Left lung (tissue), 10 donors: ENCODE measurements around the gene MN1. TPM values are rescaled to one million over a fixed set of nuclear protein-coding genes. Genes with fewer than 3 reads are reported as not detected.

ENCODE experiments used
- ATAC-seq: fragments of 200-7000 bp; cut with Tn5 transposase; one replicate; pipeline ENCODE4 v1.9.1; 2020; ENCODE audit warnings: moderate library complexity
- DNase-seq, 4 donors: peaks; one replicate each; pipeline ENCODE4 v3.0.0-alpha.2; 2013 to 2020
- H3K27ac ChIP-seq, 2 donors: fragments of 200-600 bp; sonication (generic) in 1 of 2; one replicate each; pipeline versions ENCODE4 v1.5.0 to v1.8.0; 2020 to 2021
- H3K27me3 ChIP-seq, 2 donors: fragments of 200-600 bp; sonication (generic) in 1 of 2; one replicate each; pipeline versions ENCODE4 v1.5.0 to v1.8.0; 2020 to 2021
- H3K36me3 ChIP-seq, 2 donors: fragments of 200-600 bp; sonication (generic) in 1 of 2; one replicate each; pipeline versions ENCODE4 v1.5.0 to v1.8.0; 2020 to 2021
- H3K4me1 ChIP-seq, 2 donors: fragments of 200-600 bp; one replicate each; pipeline ENCODE4 v1.8.0; 2021
- H3K4me3 ChIP-seq, 2 donors: fragments of 200-600 bp; sonication (generic) in 1 of 2; one replicate each; pipeline versions ENCODE4 v1.5.0 to v1.8.0; 2020 to 2021; ENCODE audit warnings: mild to moderate bottlenecking in 1 of 2
- H3K9me3 ChIP-seq, 2 donors: fragments of 200-600 bp; sonication (generic) in 1 of 2; one replicate each; pipeline versions ENCODE4 v1.5.0 to v1.8.0; 2020 to 2021
- intact Hi-C, 2 donors: fragments of 100-400 bp; cut with DNase I; formaldehyde crosslinking; loops; one replicate each; pipeline versions ENCODE4 v1.11.2 to v1.14.2; 2022
- polyA plus RNA-seq, 6 donors: library from polyadenylated mRNA; unstranded; fragments of 120-200 nt; gene quantifications; one replicate each; pipeline ENCODE4 v1.2.1, GENCODE V29; 2013; ENCODE audit not compliant: insufficient read length in 6 of 6
- total RNA-seq, 2 donors: library from RNA; stranded (reverse); fragmentation: NEBNext Ultra II Directional; extraction: Animal tissue kit (Norgen Biotek cat#: 25700); gene quantifications; one replicate each; pipeline ENCODE4 v1.2.1, GENCODE V29; 2021
- TF ChIP-seq, protein P1 (sequence below), 2 donors: fragments of 200-600 bp; sonication (generic) in 1 of 2; IDR thresholded peaks; one replicate each; pipeline versions ENCODE4 v1.5.0 to v1.8.0; 2021; ENCODE audit warnings: antibody characterized with exemption in 2 of 2
- donor health status: DM: no; HTN: yes; CAD: no.
- donor health status: DM: no; HTN: no; CAD: no.

The MN1 gene
- total and polyA plus RNA-seq, 8 donors, result 1.9 to 7.4 (median 3.3) TPM

- H3K27me3 ChIP-seq, result peaks cover 22 to 64% of the 10 kb centered on the region in 2 donors
These were observed 3.8 kb downstream of the MN1 start for GRCh38 chr22:27797520-27798391.

GRCh38 chr22:27796829-27797519 is 4.6 kb downstream of the MN1 start:
- H3K9me3 ChIP-seq, result no peaks in the 10 kb centered on the region
- peaks cover 0 to 8% of the 10 kb centered on the region in 2 donors for H3K36me3 ChIP-seq
- H3K27ac ChIP-seq, result no peak overlapping the region
- peaks cover 8 to 31% of the 10 kb centered on the region in 2 donors for H3K4me1 ChIP-seq
- intact Hi-C loops, result no loop called here
- TF ChIP-seq, protein P1, sequence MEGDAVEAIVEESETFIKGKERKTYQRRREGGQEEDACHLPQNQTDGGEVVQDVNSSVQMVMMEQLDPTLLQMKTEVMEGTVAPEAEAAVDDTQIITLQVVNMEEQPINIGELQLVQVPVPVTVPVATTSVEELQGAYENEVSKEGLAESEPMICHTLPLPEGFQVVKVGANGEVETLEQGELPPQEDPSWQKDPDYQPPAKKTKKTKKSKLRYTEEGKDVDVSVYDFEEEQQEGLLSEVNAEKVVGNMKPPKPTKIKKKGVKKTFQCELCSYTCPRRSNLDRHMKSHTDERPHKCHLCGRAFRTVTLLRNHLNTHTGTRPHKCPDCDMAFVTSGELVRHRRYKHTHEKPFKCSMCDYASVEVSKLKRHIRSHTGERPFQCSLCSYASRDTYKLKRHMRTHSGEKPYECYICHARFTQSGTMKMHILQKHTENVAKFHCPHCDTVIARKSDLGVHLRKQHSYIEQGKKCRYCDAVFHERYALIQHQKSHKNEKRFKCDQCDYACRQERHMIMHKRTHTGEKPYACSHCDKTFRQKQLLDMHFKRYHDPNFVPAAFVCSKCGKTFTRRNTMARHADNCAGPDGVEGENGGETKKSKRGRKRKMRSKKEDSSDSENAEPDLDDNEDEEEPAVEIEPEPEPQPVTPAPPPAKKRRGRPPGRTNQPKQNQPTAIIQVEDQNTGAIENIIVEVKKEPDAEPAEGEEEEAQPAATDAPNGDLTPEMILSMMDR (IDR thresholded peaks at IDR 0.05), result no peak
- ATAC-seq, result no peak
- DNase-seq, result no peak
- peak overlapping the region in 1 of 2 donors; percentile 19 for H3K4me3 ChIP-seq
- H3K27me3 ChIP-seq, result peaks cover 22 to 56% of the 10 kb centered on the region in 2 donors

More at GRCh38 chr22:27797520-27798391, 3.8 kb downstream of the MN1 start:
- ATAC-seq (no peak), DNase-seq (no peak)
- intact Hi-C loops, result no loop called here
- peaks cover 0 to 8% of the 10 kb centered on the region in 2 donors for H3K36me3 ChIP-seq
- H3K27ac ChIP-seq, result no peak overlapping the region
- H3K4me1 ChIP-seq, result peaks cover 8 to 38% of the 10 kb centered on the region in 2 donors
- no peak overlapping the region for H3K4me3 ChIP-seq
- no peaks in the 10 kb centered on the region for H3K9me3 ChIP-seq
- TF ChIP-seq, protein P1 (IDR thresholded peaks at IDR 0.05), result no peak

- Histone ChIP-seq H3K4me3 (peak overlapping the region in 1 of 2 donors; percentile 19), H3K9me3 (no peaks in the 10 kb centered on the region), H3K27me3 (peaks cover 22 to 45% of the 10 kb centered on the region in 2 donors), H3K27ac (no peak overlapping the region), H3K36me3 (peaks cover 0 to 8% of the 10 kb centered on the region in 2 donors), H3K4me1 (peaks cover 8 to 27% of the 10 kb centered on the region in 2 donors)
- TF ChIP-seq, protein P1 (IDR thresholded peaks at IDR 0.05), result no peak
- intact Hi-C loops, result no loop called here
- ATAC-seq, result no peak
- no peak for DNase-seq
These were observed 5.6 kb downstream of the MN1 start for GRCh38 chr22:27795696-27796517.

DNA sequence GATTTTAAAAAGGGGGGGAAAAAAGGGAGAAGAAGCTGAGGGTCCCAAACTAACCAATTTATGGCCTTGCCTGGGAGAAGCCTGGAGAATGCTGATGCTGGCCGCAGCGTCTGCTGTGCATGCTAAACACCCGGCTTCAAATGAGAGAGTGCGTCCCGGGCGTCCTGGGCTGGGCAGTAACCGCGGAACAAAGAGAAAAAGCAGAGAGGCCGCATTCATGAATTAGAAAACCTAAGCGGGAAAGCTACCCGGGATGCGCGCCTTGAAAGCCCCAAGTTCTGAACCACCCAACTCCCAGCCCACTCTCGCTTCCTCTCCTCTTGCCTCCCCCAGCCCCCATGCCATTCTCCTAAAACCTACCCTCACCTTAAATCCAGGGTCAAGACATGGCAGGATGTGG is 6.5 kb downstream of the MN1 start:
- Histone ChIP-seq H3K9me3 (no peaks in the 10 kb centered on the region), H3K27me3 (peaks cover 15 to 37% of the 10 kb centered on the region in 2 donors), H3K4me3 (no peak overlapping the region), H3K27ac (no peak overlapping the region), H3K4me1 (peaks cover 7 to 19% of the 10 kb centered on the region in 2 donors), H3K36me3 (peaks cover 0 to 8% of the 10 kb centered on the region in 2 donors)
- DNase-seq (no peak), ATAC-seq (no peak)
- TF ChIP-seq, protein P1 (IDR thresholded peaks at IDR 0.05), result no peak
- intact Hi-C loops, result no loop called here
